ENCODE measurements around the gene H1-8. TPM values are rescaled to one million over a fixed set of nuclear protein-coding genes. Genes with fewer than 3 reads are reported as not detected.

H1-8 gene
- total RNA-seq, 4 donors from 2014 or later: not detected

GRCh38 chr3:129599607-129600006 is 56.6 kb downstream of the H1-8 start:
- TF ChIP-seq CTCF (IDR thresholded peaks at IDR 0.05 in 4 of 5, conservative IDR thresholded peaks at IDR 0.05 in 1 of 5) (no peak), POLR2A (IDR thresholded peaks at IDR 0.05) (peak in 1 of 2 donors; percentile 11)
- DNase-seq: peak in 1 of 2 donors; percentile 50
- no peak for ATAC-seq
- intact Hi-C loops (cut with DNase I; ENCODE audit: low total_unique reads) (loop anchor here (5.0 kb wide), 1 partner anchor 97 kb away; no protein-coding TSS in a partner anchor), in situ Hi-C loops (cut with MboI; ENCODE audit: low sequenced_read_pairs in 4 of 4) (no loop called here)
- peak overlapping the region in 1 of 4 donors; percentile 8 for H3K4me3 ChIP-seq
- peaks cover 0 to 4% (median 0%) of the 10 kb centered on the region in 3 donors for H3K27me3 ChIP-seq
- peak overlapping the region; percentile 68 to 86 (median 81) for H3K27ac ChIP-seq
- peaks cover 67 to 76% of the 10 kb centered on the region in 2 donors for H3K4me1 ChIP-seq
- no peaks in the 10 kb centered on the region for H3K9me3 ChIP-seq
- no peaks in the 10 kb centered on the region for H3K36me3 ChIP-seq

- Histone ChIP-seq H3K36me3 (no peaks in the 10 kb centered on the region), H3K9me3 (no peaks in the 10 kb centered on the region), H3K27me3 (peaks cover 0 to 7% (median 0%) of the 10 kb centered on the region in 3 donors), H3K4me1 (peaks cover 60 to 68% of the 10 kb centered on the region in 2 donors), H3K27ac (peak overlapping the region; percentile 68 to 86 (median 81)), H3K4me3 (no peak overlapping the region)
- intact Hi-C loops (cut with DNase I; ENCODE audit: low total_unique reads): no loop called here
- no peak for ATAC-seq
- no peak for TF ChIP-seq CTCF (IDR thresholded peaks at IDR 0.05 in 4 of 5, conservative IDR thresholded peaks at IDR 0.05 in 1 of 5)
- TF ChIP-seq POLR2A (IDR thresholded peaks at IDR 0.05): no peak
- in situ Hi-C loops (cut with MboI; ENCODE audit: low sequenced_read_pairs in 4 of 4): no loop called here
- no peak for DNase-seq
Measured at GRCh38 chr3:129600348-129600747, 57.4 kb downstream of the H1-8 start.

Other genes with a start within 250 kb of the H1-8 start
- gene EFCAB12, start 114.5 kb upstream of the H1-8 start, total RNA-seq: not detected
- 10 to 100 TPM; 15.4 to 18.1 (median 16.4) TPM for gene MBD4, start 103.2 kb upstream of the H1-8 start, total RNA-seq
- gene IFT122, start 103.0 kb upstream of the H1-8 start, total RNA-seq: 10 to 100 TPM in 1 of 4 donors, 1 to 10 TPM in 3; 4.6 to 16.4 (median 5.9) TPM
- not detected for gene RHO, start 14.5 kb upstream of the H1-8 start, total RNA-seq
- gene PLXND1, start 63.5 kb downstream of the H1-8 start, total RNA-seq: 10 to 100 TPM; 15.7 to 70.9 (median 19.9) TPM

All from gastrocnemius medialis (tissue), 4 donors.